ENCODE results near the gene TREH.

GRCh38 chr11:118612378-118612777 is 67.1 kb downstream of the TREH start:
- TF ChIP-seq CTCF (IDR thresholded peaks at IDR 0.05 in 2 of 3, conservative IDR thresholded peaks at IDR 0.05 in 1 of 3; ENCODE audit: borderline replicate concordance in 1 of 3, insufficient read depth in 1 of 3, low read depth in 2 of 3, low read length in 2 of 3): no peak
- no peak for TF ChIP-seq POLR2A (IDR thresholded peaks at IDR 0.05; ENCODE audit: borderline replicate concordance, extremely low read depth, insufficient read depth, insufficient read length)
- TF ChIP-seq POLR2AphosphoS5 (IDR thresholded peaks at IDR 0.05; ENCODE audit: low read depth, low read length): no peak
- TF ChIP-seq EZH2 (IDR thresholded peaks at IDR 0.05): no peak
- TF ChIP-seq EZH2phosphoT487 (IDR thresholded peaks at IDR 0.05; ENCODE audit: borderline replicate concordance): no peak
